ENCODE data around the gene TCHH. TPM values are rescaled to one million over a fixed set of nuclear protein-coding genes. Genes with fewer than 3 reads are reported as not detected.

Gene TCHH
- total and polyA plus RNA-seq, 2 donors (not counting 1 experiment from before 2014, with no cell fraction given): not detected

- no peaks in the 10 kb centered on the region for H4K20me1 ChIP-seq (ENCODE audit: control insufficient read depth, extremely low read depth, insufficient read depth, low read length)
- H3K36me3 ChIP-seq (ENCODE audit: control insufficient read depth, insufficient read depth, low read length): no peaks in the 10 kb centered on the region
- peaks cover 10% of the 10 kb centered on the region for H3K27me3 ChIP-seq (ENCODE audit: control insufficient read depth, insufficient read depth, low read length)
- no peak overlapping the region for H2AFZ ChIP-seq (ENCODE audit: low read length)
- no peak overlapping the region for H3K4me2 ChIP-seq (ENCODE audit: extremely low read depth, insufficient read depth, low read length)
- H3K27ac ChIP-seq (ENCODE audit: insufficient read depth, low read length): no peak overlapping the region
- TF ChIP-seq EZH2 (IDR thresholded peaks at IDR 0.05; ENCODE audit: low read length, missing control alignments) (no peak), CTCF (conservative IDR thresholded peaks at IDR 0.05 in 1 of 2, IDR thresholded peaks at IDR 0.05 in 1 of 2; ENCODE audit: low read depth in 1 of 2, low read length in 2 of 2) (no peak)
- no peaks in the 10 kb centered on the region for H3K9me3 ChIP-seq (ENCODE audit: control insufficient read depth, insufficient read depth, low read depth, low read length)
- no peaks in the 10 kb centered on the region for H3K79me2 ChIP-seq (ENCODE audit: control insufficient read depth, insufficient read depth, low read length)
- H3K9ac ChIP-seq (ENCODE audit: insufficient read depth, low read length): no peak overlapping the region
- H3K4me1 ChIP-seq (ENCODE audit: control insufficient read depth, extremely low read depth, insufficient read depth, low read length): no peaks in the 10 kb centered on the region
- no peak for DNase-seq (ENCODE audit: low read depth in 2 of 2)
- no peak overlapping the region for H3K4me3 ChIP-seq (replicated peaks in 1 of 4; ENCODE audit: control extremely low read depth in 1 of 4, insufficient read depth in 1 of 4, low read depth in 3 of 4, low read length in 4 of 4)
Measured at GRCh38 chr1:152067929-152068328, 47.3 kb downstream of the TCHH start.

GRCh38 chr1:152067150-152067549, 48.1 kb downstream of the TCHH start:
- Histone ChIP-seq H3K4me3 (replicated peaks in 1 of 4; ENCODE audit: control extremely low read depth in 1 of 4, insufficient read depth in 1 of 4, low read depth in 3 of 4, low read length in 4 of 4) (no peak overlapping the region), H3K9me3 (ENCODE audit: control insufficient read depth, insufficient read depth, low read depth, low read length) (no peaks in the 10 kb centered on the region), H3K4me2 (ENCODE audit: extremely low read depth, insufficient read depth, low read length) (no peak overlapping the region), H4K20me1 (ENCODE audit: control insufficient read depth, extremely low read depth, insufficient read depth, low read length) (no peaks in the 10 kb centered on the region), H3K79me2 (ENCODE audit: control insufficient read depth, insufficient read depth, low read length) (no peaks in the 10 kb centered on the region), H3K9ac (ENCODE audit: insufficient read depth, low read length) (no peak overlapping the region), H3K27ac (ENCODE audit: insufficient read depth, low read length) (no peak overlapping the region), H3K4me1 (ENCODE audit: control insufficient read depth, extremely low read depth, insufficient read depth, low read length) (no peaks in the 10 kb centered on the region), H2AFZ (ENCODE audit: low read length) (no peak overlapping the region), H3K36me3 (ENCODE audit: control insufficient read depth, insufficient read depth, low read length) (no peaks in the 10 kb centered on the region), H3K27me3 (ENCODE audit: control insufficient read depth, insufficient read depth, low read length) (peaks cover 5% of the 10 kb centered on the region)
- DNase-seq (ENCODE audit: low read depth in 2 of 2): no peak
- no peak for TF ChIP-seq CTCF (conservative IDR thresholded peaks at IDR 0.05 in 1 of 2, IDR thresholded peaks at IDR 0.05 in 1 of 2; ENCODE audit: low read depth in 1 of 2, low read length in 2 of 2)
- no peak for TF ChIP-seq EZH2 (IDR thresholded peaks at IDR 0.05; ENCODE audit: low read length, missing control alignments)

- H3K36me3 ChIP-seq (ENCODE audit: control insufficient read depth, insufficient read depth, low read length): no peaks in the 10 kb centered on the region
- no peak overlapping the region for H3K4me2 ChIP-seq (ENCODE audit: extremely low read depth, insufficient read depth, low read length)
- H2AFZ ChIP-seq (ENCODE audit: low read length): no peak overlapping the region
- H3K4me3 ChIP-seq (replicated peaks in 1 of 4; ENCODE audit: control extremely low read depth in 1 of 4, insufficient read depth in 1 of 4, low read depth in 3 of 4, low read length in 4 of 4): no peak overlapping the region
- no peaks in the 10 kb centered on the region for H4K20me1 ChIP-seq (ENCODE audit: control insufficient read depth, extremely low read depth, insufficient read depth, low read length)
- no peak overlapping the region for H3K27ac ChIP-seq (ENCODE audit: insufficient read depth, low read length)
- H3K9ac ChIP-seq (ENCODE audit: insufficient read depth, low read length): no peak overlapping the region
- H3K4me1 ChIP-seq (ENCODE audit: control insufficient read depth, extremely low read depth, insufficient read depth, low read length): no peaks in the 10 kb centered on the region
- TF ChIP-seq CTCF (conservative IDR thresholded peaks at IDR 0.05 in 1 of 2, IDR thresholded peaks at IDR 0.05 in 1 of 2; ENCODE audit: low read depth in 1 of 2, low read length in 2 of 2): no peak
- TF ChIP-seq EZH2 (IDR thresholded peaks at IDR 0.05; ENCODE audit: low read length, missing control alignments): no peak
- H3K9me3 ChIP-seq (ENCODE audit: control insufficient read depth, insufficient read depth, low read depth, low read length): no peaks in the 10 kb centered on the region
- no peaks in the 10 kb centered on the region for H3K79me2 ChIP-seq (ENCODE audit: control insufficient read depth, insufficient read depth, low read length)
- peaks cover 16% of the 10 kb centered on the region for H3K27me3 ChIP-seq (ENCODE audit: control insufficient read depth, insufficient read depth, low read length)
- no peak for DNase-seq (ENCODE audit: low read depth in 2 of 2)
Measured at GRCh38 chr1:152061952-152062351, 53.3 kb downstream of the TCHH start.

Other genes with a start within 250 kb of the TCHH start
- 4.6 and 6.4 TPM in 2 replicates for gene THEM4, start 205.9 kb downstream of the TCHH start, total RNA-seq
- gene THEM4, start 205.9 kb downstream of the TCHH start, polyA plus RNA-seq: 15.8 and 18.7 TPM in 2 replicates
- 136 and 141 TPM in 2 replicates for gene S100A10, start 121.6 kb downstream of the TCHH start, total RNA-seq
- gene S100A10, start 121.6 kb downstream of the TCHH start, polyA plus RNA-seq: 599 and 750 TPM in 2 replicates
- gene S100A11, start 78.4 kb downstream of the TCHH start, total RNA-seq: 21.3 and 55.8 TPM in 2 replicates
- gene S100A11, start 78.4 kb downstream of the TCHH start, polyA plus RNA-seq: 1,144 and 1,638 TPM in 2 replicates
- not detected in 2 replicates for gene TCHHL1, start 26.4 kb downstream of the TCHH start, total RNA-seq
- not detected in 2 replicates for gene TCHHL1, start 26.4 kb downstream of the TCHH start, polyA plus RNA-seq
- gene RPTN, start 43.8 kb upstream of the TCHH start, total RNA-seq: not detected in 2 replicates
- gene RPTN, start 43.8 kb upstream of the TCHH start, polyA plus RNA-seq: not detected in 2 replicates
- gene HRNR, start 108.7 kb upstream of the TCHH start, total RNA-seq: not detected in 2 replicates
- gene HRNR, start 108.7 kb upstream of the TCHH start, polyA plus RNA-seq: not detected in 2 replicates
- under 0.01 TPM in 1 of 2 replicates, not detected in the other for gene FLG, start 209.8 kb upstream of the TCHH start, total RNA-seq
- gene FLG, start 209.8 kb upstream of the TCHH start, polyA plus RNA-seq: not detected in 2 replicates
- not detected in 2 replicates for gene FLG2, start 244.6 kb upstream of the TCHH start, total RNA-seq
- not detected in 2 replicates for gene FLG2, start 244.6 kb upstream of the TCHH start, polyA plus RNA-seq

Data from fibroblast of lung (primary cell).